ENCODE data around the gene GTF2I.
"Not testable (repeated sequence)": the region's sequence is repeated elsewhere in the genome, so short reads cannot be mapped to it uniquely, and the experiment has no call there.

The GTF2I gene

GRCh38 chr7:74717889-74718288 lies 60.4 kb downstream of the GTF2I start:
- DNase-seq (ENCODE audit: low read depth), result no peak

GRCh38 chr7:74718336-74718735 lies 60.8 kb downstream of the GTF2I start:
- DNase-seq (ENCODE audit: low read depth), result no peak

- no peak for DNase-seq (ENCODE audit: low read depth)
These were observed 64.6 kb downstream of the GTF2I start for GRCh38 chr7:74722153-74722552.

GRCh38 chr7:74725840-74726239 lies 68.3 kb downstream of the GTF2I start:
- no peak for DNase-seq (ENCODE audit: low read depth)

GRCh38 chr7:74726309-74727101 lies 69.0 kb downstream of the GTF2I start:
- no peak for DNase-seq (ENCODE audit: low read depth)

- DNase-seq (ENCODE audit: low read depth), result not testable (repeated sequence)
These were observed 71.2 kb downstream of the GTF2I start for GRCh38 chr7:74728686-74729085.

GRCh38 chr7:74730186-74730585 lies 72.7 kb downstream of the GTF2I start:
- DNase-seq (ENCODE audit: low read depth), result not testable (repeated sequence)

GRCh38 chr7:74739974-74740703 lies 82.6 kb downstream of the GTF2I start:
- not testable (repeated sequence) for DNase-seq (ENCODE audit: low read depth)

- DNase-seq (ENCODE audit: low read depth), result not testable (repeated sequence)
These were observed 86.5 kb downstream of the GTF2I start for GRCh38 chr7:74743936-74744557.

GRCh38 chr7:74753921-74754482 lies 96.5 kb downstream of the GTF2I start:
- DNase-seq (ENCODE audit: low read depth), result not testable (repeated sequence)

GRCh38 chr7:74756673-74757072 lies 99.2 kb downstream of the GTF2I start:
- DNase-seq (ENCODE audit: low read depth), result not testable (repeated sequence)

GRCh38 chr7:74758268-74758667 lies 100.8 kb downstream of the GTF2I start:
- DNase-seq (ENCODE audit: low read depth), result not testable (repeated sequence)

- DNase-seq (ENCODE audit: low read depth), result not testable (repeated sequence)
These were observed 101.5 kb downstream of the GTF2I start for GRCh38 chr7:74758982-74759381.

- DNase-seq (ENCODE audit: low read depth), result not testable (repeated sequence)
These were observed 107.8 kb downstream of the GTF2I start for GRCh38 chr7:74765205-74765918.

- DNase-seq (ENCODE audit: low read depth), result not testable (repeated sequence)
These were observed 109.0 kb downstream of the GTF2I start for GRCh38 chr7:74766509-74766908.

- not testable (repeated sequence) for DNase-seq (ENCODE audit: low read depth)
These were observed 109.5 kb downstream of the GTF2I start for GRCh38 chr7:74766991-74767390.

GRCh38 chr7:74770062-74770461 lies 112.5 kb downstream of the GTF2I start:
- not testable (repeated sequence) for DNase-seq (ENCODE audit: low read depth)

GRCh38 chr7:74772093-74772492 lies 114.6 kb downstream of the GTF2I start:
- not testable (repeated sequence) for DNase-seq (ENCODE audit: low read depth)

- not testable (repeated sequence) for DNase-seq (ENCODE audit: low read depth)
These were observed 116.5 kb downstream of the GTF2I start, which contains the start of gene NCF1 for GRCh38 chr7:74773760-74774750. TSS of gene NCF1 (plus strand) at chr7:74774011. CDS start at chr7:74774032, 21 bp downstream.

GRCh38 chr7:74775111-74775510 lies 117.6 kb downstream of the GTF2I start:
- not testable (repeated sequence) for DNase-seq (ENCODE audit: low read depth)

All from activated T-cell treated with anti-CD3 and anti-CD28 coated beads for 24 hours (primary cell).